C1 segment of cervical spinal cord (tissue), 14 donors: ENCODE data around the gene HUS1B.
"Not testable (repeated sequence)": the region's sequence is repeated elsewhere in the genome, so short reads cannot be mapped to it uniquely, and the experiment has no call there.

Experiments used
- DNase-seq, 14 donors: peaks; one replicate each; lab custom pipeline; 2025; lab: John Stamatoyannopoulos, UW

HUS1B gene

DNA sequence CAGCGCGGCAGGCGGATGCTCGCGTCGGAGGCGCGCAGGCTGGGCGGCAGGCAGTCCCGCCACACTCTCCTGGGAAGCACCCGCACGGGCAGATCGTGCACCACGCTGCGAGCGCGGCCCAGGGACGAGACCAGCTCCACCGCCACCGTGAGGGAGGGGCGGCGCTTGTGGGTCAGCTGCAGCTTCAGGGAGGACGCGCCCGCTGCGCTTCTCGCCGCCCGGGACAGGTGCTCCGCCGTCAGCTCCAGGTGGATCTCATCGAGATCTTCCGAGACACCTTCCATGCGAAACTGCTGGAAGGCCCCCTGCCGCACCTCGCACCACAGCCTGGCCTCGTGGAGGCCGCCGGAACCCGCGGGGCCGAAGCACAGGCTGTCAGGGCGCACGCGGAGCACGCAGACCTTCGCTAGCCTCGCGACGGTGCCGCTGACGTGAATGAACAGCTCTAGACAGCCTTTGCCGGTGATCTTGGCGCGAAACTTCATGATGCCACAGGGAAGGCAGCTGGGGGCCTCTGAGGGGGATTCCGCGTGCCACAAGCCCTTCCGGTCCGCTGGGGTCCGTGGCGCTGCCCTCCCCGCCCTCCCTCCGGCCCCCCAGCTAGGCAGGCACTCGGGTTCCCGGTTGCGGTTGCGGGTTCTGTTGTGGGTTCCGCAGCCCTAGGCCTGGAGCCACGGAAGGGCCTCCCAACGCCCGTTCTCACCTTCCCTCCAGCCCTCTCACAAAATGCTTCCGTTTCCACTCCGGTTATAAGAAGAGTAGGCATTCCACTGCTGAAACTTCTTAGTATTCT is at the start of gene HUS1B:
Gene HUS1B (minus strand): TSS at position 641 of the 793 bp plus-strand sequence. CDS start 156 bp downstream, at position 485.
- no peak for DNase-seq

- DNase-seq: no peak
These were observed 49.2 kb upstream of the HUS1B start for GRCh38 chr6:706146-706545.

DNA sequence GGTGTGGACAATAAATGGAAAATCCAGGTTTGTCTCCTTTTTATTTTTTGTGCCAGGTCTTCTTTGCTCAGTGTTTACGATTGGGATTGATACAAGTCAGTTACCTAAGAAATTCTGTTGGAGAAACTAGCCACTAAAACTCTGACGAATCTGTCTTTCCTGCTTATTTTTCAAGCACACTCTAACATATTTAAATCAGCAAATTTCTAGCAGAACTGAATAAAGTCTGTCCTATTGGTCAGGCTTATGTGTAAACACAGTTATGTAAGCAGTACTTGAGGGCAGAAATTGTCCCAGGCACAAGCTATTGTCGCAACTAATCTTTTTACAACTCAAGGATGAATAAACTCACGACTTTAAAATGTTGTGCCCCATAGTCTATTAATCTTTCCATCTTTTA is 48.1 kb upstream of the HUS1B start:
- DNase-seq: no peak

- DNase-seq: no peak
These were observed 47.1 kb upstream of the HUS1B start for GRCh38 chr6:704046-704445.

GRCh38 chr6:703552-703951 is 46.7 kb upstream of the HUS1B start:
- DNase-seq: no peak

- DNase-seq: no peak
These were observed 45.0 kb upstream of the HUS1B start for GRCh38 chr6:701700-702479.

GRCh38 chr6:701215-701614 is 44.3 kb upstream of the HUS1B start:
- DNase-seq: no peak

GRCh38 chr6:700490-700889 is 43.6 kb upstream of the HUS1B start:
- DNase-seq: no peak

DNA sequence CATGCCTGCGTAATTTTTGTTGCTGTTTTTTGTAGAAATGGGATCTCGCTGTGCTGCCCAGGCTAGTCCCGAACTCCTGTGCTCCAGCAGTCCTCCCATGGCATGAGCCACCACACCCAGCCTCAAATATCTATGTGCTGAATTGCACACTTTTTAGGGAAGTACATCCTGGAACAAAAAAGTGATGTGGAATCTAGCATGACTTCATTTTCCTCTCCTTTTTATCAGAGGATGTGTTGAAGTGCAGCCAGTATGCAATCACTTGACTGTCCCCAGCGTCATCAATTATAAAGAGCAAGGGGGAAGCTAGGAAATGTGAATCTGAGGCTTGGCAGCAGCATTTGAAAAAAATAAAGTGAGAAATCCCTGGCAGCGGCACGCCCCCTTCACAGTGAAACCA is 42.4 kb upstream of the HUS1B start:
- no peak for DNase-seq

DNA sequence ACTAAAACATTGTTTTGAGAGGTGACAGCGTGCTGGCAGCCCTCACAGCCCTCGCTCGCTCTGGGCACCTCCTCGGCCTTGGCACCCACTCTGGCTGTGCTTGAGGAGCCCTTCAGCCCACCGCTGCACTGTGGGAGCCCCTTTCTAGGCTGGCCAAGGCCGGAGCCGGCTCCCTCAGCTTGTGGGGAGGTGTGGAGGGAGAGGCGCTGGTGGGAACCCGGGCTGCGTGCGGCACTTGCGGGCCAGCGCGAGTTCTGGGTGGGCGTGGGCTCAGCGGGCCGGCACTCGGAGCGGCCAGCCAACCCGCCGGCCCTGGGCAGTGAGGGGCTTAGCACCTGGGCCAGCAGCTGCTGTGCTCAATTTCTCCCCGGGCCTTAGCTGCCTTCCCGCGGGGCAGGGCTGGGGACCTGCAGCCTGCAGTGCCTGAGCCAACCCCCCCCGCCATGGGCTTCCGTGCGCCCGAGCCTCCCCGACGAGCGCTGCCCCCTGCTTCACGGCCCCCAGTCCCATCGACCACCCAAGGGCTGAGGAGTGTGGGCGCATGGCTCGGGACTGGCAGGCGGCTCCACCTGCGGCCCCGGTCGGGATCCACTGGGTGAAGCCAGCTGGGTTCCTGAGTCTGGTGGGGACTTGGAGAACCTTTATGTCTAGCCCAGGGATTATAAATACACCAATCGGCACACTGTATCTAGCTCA is 37.7 kb upstream of the HUS1B start:
- DNase-seq: not testable (repeated sequence)

GRCh38 chr6:693723-694009 is 36.8 kb upstream of the HUS1B start:
- no peak for DNase-seq

GRCh38 chr6:692858-693722 is 36.2 kb upstream of the HUS1B start, which contains the start of gene EXOC2:
Gene EXOC2, minus strand, starts transcription at chr6:693139. Its CDS starts 55,321 bp downstream, at chr6:637818.
- DNase-seq: peak; percentile 22 to 85 (median 72)

DNA sequence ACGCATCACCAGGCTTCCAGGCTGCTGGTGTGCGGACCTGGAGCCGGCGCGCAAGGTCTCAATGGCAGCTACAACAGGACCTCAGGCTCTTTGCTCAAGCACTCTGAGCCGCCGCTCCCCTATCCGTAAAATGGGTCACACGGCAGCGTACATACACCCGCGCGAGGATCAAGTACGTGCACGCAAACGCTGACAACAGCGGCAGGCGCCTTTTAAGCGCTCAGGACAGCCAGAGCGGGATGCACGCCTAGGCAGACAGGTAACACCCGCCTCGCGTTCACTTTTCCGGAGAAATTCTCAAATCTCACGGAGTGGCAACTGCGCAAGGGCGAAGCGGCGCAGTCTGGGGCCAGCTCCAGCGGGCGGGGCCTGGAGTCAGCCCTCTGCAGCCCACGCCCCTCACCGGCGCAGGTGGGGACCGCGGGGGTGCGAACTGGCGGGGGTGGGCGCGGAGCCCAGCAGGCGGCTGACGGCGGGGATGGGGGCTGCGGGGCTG is 35.5 kb upstream of the HUS1B start:
- DNase-seq: peak in 4 of 14 donors; percentile 27 to 67 (median 38)

GRCh38 chr6:689223-689622 is 32.3 kb upstream of the HUS1B start:
- no peak for DNase-seq

- DNase-seq: no peak
These were observed 29.6 kb upstream of the HUS1B start for GRCh38 chr6:686497-686896.

DNA sequence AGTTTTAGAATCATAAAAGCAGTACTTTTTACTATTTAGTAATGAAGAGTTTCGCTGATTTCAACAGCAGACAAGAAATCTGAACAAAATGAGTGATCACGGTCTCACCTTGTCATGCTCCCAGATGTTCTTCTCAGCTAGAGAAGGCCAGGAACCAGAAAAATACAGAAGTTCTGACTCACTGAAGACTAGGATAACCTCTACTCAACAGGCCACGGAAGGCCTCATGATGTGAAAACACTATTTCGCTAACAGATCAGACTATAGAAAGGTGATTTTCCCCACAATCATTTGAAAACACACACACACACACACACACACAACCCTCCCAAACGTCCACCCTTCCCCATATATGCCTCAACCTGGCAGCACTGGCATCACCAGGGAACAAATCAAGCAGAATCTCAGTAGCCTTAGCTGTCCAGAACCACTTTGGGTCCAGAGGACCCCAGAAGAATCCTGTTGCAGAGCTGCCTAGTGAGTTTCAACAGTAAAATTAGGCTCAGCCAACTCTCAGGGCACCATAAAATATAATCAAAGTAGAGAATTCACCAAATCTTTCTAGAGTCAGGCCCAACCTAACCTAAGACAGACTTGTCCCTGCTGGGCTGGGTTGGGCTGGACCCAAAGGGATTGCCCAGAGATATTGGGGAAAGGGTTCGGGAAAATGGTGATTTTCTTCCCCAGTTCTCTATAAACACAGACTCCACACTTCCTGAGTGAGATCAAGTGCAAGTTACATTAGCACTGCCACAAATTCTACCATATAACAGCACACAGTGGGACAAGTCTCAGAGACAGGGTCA is 28.1 kb upstream of the HUS1B start:
- no peak for DNase-seq

GRCh38 chr6:683742-684440 is 27.0 kb upstream of the HUS1B start:
- DNase-seq: no peak

- DNase-seq: no peak
These were observed 23.9 kb upstream of the HUS1B start for GRCh38 chr6:680666-681340.

- no peak for DNase-seq
These were observed 23.4 kb upstream of the HUS1B start for GRCh38 chr6:680251-680650.
